GM18909 (cell line): ENCODE data around the gene ITGAV.
"Not testable (repeated sequence)": the region's sequence is repeated elsewhere in the genome, so short reads cannot be mapped to it uniquely, and the experiment has no call there.

Experiments used
- ATAC-seq: cut with Tn5 transposase; IDR thresholded peaks from one replicate; pipeline ENCODE4 v1.9.1; 2021; ENCODE audit warnings: mild to moderate bottlenecking; ENCODE audit not compliant: unreplicated experiment, poor library complexity

ITGAV gene

GRCh38 chr2:186589612-186590349, at the start of gene ITGAV:
TSS of gene ITGAV (plus strand) at chr2:186590056. CDS start at chr2:186590339, 283 bp downstream.
- peak; percentile 97 for ATAC-seq

- no peak for ATAC-seq
These were observed 48.9 kb upstream of the ITGAV start for GRCh38 chr2:186540941-186541340.

DNA sequence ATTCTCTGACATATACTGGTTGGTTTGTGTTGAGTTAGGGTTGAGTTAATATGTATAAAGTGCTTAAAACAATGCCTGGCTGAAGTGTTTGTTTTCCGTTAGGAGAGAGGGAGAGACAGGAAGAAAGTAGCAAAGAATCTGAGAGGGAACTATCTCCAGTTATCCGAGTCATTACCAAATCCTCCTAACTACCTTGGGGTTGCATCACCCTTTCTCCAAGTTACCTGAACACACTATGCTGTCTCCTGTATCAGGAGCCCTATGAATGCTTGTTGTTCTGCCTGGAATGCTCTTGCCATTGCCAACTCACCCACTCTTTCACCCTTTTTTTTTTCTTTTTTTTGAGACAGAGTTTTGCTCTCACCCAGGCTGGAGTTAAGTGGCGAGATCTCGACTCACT, 47.9 kb upstream of the ITGAV start:
- no peak for ATAC-seq

DNA sequence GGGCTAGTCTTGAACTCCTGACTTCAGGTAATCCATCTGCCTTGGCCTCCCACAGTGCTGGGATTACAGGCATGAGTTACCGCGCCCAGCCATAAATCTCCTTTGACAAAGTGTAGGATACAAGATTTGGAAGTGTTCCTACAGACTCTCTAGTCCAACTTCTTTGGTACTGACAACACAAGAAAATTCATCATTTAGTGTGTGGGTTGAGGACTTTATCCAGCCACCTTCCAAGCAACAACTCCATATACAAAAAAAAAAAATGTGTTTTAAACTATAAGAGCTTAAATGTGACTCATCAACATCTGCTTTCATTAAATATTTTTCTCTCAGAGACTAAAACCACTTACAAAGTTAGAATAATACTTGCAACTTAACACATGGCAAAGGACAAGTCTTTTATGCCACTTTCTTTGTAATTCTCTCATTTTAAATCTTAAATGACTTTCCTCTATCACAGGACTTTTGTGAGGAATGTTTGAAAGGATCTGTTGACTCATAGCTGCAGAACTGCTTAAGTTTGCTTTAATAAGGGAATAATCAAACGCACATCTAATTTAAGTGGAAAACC, 46.2 kb upstream of the ITGAV start:
- ATAC-seq = no peak

DNA sequence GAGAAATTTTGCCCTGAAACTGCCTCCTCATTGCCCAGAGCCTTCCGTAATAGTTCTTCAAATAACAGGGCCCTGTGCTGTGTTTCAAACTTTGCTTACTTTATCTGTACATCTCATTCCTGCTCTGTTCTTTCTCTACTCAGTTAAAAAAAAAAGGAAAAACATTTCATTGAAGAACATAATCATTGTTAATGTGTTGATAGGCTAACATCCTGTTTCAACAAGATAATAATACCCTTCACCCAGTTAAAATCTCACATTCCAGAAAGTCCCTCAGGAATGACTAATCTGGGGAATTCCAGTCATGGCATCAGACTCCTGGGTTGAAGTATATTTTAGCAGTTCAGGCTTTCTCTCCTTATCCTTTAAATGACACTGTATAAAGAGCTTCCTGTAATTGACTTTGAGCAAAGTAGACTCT, 45.6 kb upstream of the ITGAV start:
- ATAC-seq = no peak

DNA sequence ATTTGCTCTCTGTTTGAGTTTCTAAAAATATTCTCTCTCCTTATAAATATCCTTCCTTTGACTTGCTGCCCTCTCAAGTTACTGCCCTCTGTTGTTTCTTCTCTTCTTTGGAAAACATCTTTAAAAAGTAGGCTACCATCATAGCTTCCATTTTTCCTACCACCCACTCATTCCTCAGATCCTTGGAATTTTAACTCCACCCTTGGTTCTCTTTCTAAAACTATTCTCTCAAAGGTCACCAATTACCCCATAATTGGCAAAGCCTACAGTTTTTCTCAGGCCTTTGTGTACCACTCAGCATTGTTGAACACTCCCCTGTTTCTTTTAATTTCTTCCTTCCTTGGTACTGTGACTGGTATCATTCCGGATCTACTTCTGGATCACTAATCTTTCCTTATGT, 43.0 kb upstream of the ITGAV start:
- no peak for ATAC-seq

DNA sequence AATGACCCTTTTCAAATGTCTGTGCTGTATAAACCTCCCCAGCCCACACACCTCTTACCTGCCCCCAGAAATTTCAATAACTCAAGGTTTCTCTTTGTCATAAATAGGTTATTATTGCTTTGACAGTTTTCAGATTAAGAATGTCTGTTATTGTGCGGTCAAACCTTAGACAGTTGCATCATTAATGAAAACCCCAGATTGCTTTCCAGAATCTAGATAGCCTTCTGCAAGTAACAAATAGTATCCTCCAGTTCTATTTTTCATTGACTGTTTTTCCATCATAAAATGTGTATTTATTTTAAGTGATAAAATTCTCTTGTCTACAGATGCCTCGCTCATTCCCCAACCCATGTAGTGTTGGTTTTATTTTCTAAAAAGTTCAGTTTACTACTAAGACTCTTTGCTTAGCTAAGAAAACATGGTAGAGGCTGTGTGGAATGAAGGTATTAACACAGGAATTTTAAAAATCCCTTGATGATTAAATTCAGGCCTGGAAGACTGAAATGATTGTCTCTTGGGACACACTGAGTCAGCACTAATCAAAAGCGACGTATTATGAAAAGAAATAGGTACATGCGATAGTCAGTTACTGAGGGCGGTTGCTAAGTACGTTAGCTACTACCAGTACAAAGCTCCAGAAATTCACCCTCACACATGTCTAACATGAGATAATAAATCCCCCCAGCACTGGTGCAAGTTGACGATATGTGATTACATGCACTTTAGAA, 38.4 kb upstream of the ITGAV start:
- no peak for ATAC-seq

- ATAC-seq = no peak
These were observed 35.4 kb upstream of the ITGAV start for GRCh38 chr2:186554429-186554828.

- ATAC-seq = no peak
These were observed 34.8 kb upstream of the ITGAV start for GRCh38 chr2:186554850-186555671.

DNA sequence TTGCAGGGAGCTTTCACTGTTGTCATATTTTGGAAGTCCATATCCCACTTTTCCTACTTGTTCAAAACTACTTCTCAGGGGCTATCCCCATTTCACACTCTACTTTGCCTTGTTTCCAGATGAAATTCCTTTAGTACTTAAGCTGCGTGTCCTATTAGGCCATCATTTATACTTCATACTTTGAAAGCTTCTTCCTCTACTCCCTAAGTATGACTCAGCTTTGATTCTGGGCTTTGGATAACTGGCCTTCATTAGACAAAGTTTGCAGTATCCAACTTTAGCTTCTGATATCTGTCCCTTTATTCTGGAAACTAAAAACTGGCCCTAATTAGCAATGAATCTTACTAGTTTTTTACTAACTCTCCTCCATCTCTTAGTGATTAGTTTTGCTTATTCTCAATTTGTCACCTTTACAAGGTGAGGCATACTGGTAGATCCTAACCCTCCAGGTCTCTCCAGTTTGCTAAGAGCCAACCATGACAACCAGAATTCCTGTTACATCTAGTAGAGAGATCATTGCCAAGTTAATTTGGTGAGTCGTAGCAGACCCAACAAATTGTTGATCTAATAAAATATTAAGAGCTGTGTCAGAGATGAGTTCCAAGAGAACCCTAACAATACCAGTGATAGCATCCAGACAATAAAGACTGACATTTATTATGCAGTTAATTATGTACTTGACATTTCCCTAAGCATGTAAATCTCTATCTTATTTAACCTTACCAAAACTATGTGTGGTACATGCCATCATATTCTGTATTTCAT, 31.2 kb upstream of the ITGAV start:
- ATAC-seq = no peak

- peak; percentile 55 for ATAC-seq
These were observed 30.5 kb upstream of the ITGAV start for GRCh38 chr2:186559370-186559769.

GRCh38 chr2:186559848-186560247, 30.0 kb upstream of the ITGAV start:
- peak; percentile 79 for ATAC-seq

DNA sequence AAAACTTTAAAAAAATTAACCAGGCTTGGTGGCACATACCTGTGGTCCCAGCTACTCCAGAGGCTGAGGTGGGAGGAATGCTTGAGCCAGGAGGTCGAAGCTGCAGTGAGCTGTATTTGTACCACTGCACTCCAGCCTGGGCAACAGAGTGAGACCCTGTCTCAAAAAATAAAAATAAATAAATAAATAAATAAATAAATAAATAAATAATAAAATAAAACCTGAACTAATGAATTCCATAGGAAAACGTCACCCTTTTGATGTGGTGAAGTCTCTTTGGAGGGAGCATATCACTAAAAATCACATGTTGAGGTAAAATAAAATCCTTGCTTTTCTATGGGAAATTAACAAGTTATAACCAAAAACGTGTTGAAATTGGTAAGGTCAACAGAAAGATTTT, 29.6 kb upstream of the ITGAV start:
- ATAC-seq = peak; percentile 17

GRCh38 chr2:186561467-186562208, 28.2 kb upstream of the ITGAV start:
- no peak for ATAC-seq

DNA sequence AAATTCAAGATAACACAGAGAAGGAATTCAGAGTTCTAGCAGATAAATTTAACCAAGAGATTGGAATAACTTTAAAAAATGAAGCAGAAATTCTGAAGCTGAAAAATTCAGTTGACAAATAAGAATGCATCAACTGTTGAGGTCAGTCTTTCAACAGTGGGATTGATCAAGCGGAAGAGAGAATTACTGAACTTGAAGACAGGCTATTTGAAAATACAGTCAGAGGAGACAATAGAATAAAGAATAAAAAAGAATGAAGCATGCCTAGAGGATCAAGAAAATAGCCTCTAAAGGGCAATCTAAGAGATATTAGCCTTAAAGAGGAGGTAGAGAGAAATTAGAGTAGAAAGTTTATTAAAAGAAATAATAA, 27.7 kb upstream of the ITGAV start:
- no peak for ATAC-seq

GRCh38 chr2:186568600-186568999, 21.3 kb upstream of the ITGAV start:
- not testable (repeated sequence) for ATAC-seq

DNA sequence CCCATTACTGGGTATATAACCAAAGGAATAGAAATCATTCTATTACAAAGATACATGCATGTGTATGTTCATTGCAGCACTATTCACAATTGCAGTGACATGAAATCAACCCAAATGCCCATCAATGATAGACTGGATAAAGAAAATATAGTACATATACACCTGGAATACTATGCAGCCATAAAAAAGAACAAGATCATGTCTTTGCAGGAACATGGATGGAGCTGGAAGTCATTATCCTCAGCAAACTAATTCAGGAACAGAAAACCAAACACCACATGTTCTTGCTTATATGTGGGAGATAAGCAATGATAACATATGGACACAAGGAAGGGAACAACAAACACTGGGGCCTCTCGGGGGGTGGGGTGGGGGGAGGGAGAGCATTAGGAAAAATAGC, 20.7 kb upstream of the ITGAV start:
- ATAC-seq = not testable (repeated sequence)

DNA sequence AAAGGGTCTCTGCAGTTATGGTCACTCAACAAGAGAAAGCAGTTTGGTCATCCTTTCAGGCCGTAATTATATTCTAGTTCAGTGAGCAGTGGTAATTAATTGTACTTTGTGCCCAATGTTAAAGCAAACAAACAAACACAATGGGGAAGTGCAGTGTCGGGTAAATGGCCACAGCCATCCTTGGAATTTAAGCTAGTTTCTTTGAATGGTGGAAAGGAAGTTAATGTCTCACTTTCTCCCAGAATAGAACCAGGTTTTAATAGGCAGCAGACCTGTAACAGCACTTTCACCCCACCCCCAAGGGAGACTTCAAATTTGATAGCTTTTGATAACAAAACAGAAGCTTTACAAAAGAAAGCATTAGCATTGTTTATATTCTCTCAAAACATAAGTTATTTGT, 20.0 kb upstream of the ITGAV start:
- no peak for ATAC-seq

DNA sequence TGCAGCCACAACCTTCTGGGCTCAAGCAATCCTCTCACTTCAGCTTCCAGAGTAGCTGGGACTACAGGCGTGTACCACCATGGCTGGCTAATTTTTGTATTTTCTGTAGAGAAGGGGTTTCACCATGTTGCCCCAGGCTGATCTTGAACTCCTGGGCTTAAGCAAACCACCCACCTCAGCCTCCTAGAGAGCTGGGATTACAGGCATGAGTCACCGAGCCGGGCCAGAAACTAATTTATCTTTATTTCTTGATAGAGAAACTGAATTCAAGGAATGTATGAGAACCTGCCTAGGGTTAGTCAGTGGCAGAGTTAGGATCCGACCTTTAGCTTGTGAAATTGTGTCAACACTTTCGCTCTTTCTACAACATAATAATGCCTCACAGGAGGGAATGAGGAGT, 19.3 kb upstream of the ITGAV start:
- ATAC-seq = no peak
